GM21576 (cell line): ENCODE data around the gene INTS7.
A peak's percentile ranks its signal among the peaks of the same experiment; 100 is the strongest.

Experiments used
- ATAC-seq: cut with Tn5 transposase; IDR thresholded peaks from one replicate; pipeline ENCODE4 v1.9.1; 2021; ENCODE audit warnings: mild to moderate bottlenecking, moderate library complexity; ENCODE audit not compliant: unreplicated experiment

Gene INTS7, protein sequence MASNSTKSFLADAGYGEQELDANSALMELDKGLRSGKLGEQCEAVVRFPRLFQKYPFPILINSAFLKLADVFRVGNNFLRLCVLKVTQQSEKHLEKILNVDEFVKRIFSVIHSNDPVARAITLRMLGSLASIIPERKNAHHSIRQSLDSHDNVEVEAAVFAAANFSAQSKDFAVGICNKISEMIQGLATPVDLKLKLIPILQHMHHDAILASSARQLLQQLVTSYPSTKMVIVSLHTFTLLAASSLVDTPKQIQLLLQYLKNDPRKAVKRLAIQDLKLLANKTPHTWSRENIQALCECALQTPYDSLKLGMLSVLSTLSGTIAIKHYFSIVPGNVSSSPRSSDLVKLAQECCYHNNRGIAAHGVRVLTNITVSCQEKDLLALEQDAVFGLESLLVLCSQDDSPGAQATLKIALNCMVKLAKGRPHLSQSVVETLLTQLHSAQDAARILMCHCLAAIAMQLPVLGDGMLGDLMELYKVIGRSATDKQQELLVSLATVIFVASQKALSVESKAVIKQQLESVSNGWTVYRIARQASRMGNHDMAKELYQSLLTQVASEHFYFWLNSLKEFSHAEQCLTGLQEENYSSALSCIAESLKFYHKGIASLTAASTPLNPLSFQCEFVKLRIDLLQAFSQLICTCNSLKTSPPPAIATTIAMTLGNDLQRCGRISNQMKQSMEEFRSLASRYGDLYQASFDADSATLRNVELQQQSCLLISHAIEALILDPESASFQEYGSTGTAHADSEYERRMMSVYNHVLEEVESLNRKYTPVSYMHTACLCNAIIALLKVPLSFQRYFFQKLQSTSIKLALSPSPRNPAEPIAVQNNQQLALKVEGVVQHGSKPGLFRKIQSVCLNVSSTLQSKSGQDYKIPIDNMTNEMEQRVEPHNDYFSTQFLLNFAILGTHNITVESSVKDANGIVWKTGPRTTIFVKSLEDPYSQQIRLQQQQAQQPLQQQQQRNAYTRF

DNA sequence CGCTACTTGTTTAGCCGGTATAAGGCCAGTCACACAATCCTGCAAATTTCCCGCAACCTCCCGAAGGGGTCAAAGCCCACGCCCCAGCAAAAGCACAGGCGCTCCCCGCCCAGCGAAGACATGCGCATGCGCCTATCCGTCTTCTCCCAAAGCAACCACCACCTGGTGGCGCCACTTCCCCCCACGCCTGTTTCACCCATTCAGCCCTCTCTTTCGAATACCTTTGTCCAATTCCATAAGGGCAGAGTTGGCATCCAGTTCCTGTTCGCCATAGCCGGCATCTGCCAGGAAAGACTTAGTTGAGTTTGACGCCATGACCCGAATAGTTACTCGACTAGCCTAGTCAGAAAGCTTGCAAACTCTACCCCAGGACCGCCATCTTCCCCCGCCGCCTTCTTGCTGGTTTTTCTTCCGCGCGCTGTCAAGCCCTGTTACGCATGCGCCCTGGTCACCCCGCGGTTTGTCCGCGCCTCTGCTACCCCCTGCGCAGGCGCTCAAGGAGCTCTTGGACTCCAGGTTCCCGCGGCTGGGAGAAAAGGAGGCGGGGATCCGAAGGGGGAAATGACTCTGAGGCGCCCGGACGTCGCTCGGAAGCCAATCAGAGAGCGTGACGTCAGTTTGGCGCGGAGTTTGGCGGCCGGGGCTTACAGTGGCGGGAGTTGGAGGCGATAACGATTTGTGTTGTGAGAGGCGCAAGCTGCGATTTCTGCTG lies at the start of gene INTS7, which contains the start of gene DTL:
INTS7 (minus strand) TSS at position 435 of the 712 bp plus-strand sequence; CDS start at position 315, 120 bp downstream.
DTL (plus strand) TSS at position 626 of the 712 bp plus-strand sequence. CDS start 143 bp downstream, outside the sequence.
- ATAC-seq = peak; percentile 66

DNA sequence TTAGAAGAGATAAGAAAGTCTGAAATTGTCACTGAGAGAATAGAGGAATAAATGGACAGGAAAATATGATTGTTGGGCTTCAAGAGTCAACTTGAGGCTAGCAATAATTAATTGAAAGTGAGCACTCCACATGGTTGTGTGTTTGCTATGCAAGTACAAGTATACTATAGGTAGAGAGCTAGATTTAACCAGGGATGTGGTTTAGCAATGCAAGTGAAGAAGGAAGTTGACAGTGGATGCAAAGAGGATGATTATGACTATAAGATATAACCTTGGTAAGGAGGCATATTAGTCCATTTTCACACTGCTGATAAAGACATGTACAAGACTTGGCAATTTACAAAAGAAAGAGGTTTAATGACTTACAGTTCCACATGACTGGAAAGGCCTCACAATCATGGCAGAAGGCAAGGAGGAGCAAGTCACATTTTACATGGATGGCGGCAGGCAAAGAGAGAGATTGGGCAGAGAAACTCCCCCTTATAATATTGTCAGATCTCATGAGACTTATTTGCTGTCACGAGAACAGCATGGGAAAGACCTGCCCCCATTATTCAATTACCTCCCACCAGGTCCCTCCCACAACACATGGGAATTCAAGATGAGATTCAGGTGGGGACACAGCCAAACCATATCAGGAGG lies 47.5 kb upstream of the INTS7 start:
- ATAC-seq = no peak

DNA sequence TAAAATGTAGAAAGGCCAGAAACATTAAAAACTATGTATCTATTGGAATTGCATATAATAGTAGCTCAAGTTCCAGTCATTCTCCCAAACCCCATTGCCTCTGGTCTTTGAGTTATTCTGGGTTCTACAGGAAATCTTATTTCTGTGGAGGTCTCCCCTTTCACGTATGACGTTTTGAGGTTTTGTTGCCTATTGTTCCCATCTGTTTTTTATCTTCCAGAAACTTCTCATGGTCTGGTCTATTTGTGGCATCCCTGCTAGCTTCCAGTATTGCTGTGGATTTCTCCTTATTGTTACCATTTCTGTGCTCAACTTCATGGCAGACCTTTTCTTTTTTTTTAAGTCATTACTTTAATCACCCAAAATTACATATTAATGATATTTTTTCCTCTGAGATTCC lies 43.5 kb upstream of the INTS7 start:
- no peak for ATAC-seq

DNA sequence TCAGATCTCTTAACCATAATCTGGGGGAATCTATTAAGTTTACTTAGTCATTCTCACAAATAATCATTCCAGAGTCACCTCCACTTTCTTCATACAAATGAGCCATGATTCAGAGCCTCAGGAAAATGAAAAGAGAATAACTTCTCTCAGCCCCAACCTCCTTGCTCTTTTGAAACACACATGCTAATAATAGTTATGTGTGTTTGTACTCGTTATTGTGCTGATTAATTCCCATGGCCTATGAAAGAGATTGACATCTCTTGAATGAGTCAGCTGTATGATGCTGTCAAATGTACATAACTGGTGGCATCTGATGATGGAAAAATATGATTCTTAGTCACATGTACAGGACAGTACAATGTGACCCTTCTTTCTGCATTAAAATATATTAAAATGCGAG lies 41.7 kb upstream of the INTS7 start:
- no peak for ATAC-seq

DNA sequence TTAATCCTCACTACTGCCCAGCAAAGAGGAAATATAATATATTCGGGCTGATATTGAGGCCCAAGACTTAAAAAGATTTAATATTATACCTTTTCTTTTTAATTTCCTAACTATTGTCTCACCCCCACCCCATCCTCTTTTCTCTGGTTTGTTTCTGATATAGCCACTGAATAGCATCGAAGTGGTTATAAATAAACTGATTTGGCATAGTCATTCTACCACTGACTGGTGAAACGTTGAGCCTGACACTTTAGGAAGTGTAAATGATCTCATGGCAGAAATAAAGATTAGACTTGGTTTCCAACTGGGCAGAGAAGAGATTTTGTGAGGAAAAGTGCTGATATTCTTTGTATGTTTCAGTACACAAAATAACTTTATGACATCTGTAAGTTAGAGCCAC lies 39.5 kb upstream of the INTS7 start:
- no peak for ATAC-seq

DNA sequence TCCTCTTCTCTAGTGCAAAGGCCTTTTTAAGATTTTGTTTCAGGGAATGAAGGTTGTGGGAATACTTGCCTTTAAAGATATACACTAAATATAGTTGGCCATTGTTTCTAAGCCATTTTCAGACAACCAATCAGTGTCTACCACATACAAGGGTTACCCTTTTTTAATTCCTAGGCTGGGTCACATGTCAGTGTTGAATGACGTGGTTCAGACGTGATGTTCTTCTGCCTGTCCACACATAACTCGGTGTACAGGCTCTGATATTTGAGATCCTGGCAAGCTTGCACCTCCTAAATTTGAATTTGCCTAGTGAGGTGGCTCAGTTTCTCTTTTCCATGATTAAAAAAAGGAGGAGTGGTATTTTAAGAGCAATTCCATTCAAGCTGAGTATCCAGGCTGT lies 39.0 kb upstream of the INTS7 start:
- no peak for ATAC-seq

DNA sequence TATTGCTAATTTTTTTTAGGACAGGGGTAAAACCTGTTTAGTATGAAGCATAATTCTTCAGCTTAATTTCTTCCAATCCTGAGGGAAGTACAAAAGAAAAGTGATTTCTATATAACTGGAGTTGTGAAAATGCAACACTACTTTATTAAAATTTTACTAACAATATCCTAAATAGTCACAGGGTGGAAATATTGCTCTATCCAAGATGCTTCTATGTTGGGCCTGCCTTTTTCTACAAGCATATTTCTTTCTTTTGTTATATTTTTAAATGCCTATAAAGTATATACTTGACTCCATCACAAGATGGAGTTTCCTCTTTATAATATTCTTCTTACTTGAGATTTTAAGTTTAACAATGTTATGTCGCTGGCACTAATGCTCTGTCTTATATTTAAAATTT lies 38.1 kb upstream of the INTS7 start:
- no peak for ATAC-seq

DNA sequence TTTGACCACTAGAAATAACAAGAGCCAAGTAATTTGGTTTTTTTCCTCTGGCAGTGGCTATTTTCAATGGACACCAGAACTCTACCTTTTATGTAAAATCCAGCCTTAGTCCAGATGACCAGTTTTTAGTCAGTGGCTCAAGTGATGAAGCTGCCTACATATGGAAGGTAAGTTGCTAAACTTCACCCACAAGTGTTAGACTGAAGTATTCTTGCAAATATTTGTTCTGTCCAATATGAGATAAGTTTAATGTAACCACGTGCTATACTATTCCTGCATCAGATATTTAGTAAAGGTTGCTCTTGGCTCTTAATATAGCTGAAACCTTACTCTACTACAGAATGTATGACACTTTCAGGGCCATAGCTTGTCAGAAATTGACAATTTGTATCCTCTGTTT lies 36.7 kb upstream of the INTS7 start:
- ATAC-seq = no peak

DNA sequence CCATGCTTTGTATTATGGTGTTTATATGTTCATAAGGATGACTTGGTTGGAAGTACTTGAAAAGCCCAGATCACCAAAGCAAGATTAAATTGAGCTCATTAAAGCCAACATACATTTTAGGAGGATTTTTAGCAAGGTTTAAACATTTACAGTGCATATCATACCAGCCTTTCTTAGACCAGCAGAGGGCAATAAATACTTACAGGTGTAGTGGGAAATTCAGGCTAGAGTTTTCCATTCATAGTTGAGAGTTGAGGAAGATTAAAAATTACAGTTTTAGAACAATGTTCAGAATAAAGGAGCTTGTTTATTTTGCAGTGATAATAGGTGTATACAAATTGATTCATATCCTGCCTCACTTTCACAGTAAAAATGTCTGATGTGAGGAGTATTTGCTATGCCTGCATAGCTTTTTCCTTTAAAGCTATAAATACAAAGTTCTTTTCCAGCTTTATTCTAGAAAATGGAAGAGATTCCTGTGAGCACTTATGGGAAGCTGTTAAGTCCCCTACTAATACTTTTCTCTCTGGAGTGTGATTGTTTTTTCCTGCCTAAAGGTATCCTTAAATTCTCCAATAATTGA lies 35.5 kb upstream of the INTS7 start:
- no peak for ATAC-seq

DNA sequence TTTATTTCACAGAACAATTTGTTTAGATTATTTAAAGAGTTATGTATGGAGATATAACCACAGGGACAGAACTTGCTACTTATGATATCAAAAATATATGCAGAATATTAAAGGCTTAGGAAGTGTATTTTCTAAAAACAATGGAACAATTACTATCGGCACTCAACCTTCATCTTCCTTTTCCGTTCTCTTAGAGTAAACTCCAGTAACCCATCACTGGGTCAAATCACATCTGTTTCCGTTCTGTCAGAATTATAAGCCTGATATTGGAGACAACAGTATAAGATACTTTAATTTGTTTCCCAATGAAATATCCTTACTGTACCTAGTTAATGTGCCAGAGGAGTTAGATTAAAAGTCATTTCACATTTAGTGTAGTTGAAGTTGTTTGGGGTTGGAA lies 32.4 kb upstream of the INTS7 start:
- ATAC-seq = no peak

DNA sequence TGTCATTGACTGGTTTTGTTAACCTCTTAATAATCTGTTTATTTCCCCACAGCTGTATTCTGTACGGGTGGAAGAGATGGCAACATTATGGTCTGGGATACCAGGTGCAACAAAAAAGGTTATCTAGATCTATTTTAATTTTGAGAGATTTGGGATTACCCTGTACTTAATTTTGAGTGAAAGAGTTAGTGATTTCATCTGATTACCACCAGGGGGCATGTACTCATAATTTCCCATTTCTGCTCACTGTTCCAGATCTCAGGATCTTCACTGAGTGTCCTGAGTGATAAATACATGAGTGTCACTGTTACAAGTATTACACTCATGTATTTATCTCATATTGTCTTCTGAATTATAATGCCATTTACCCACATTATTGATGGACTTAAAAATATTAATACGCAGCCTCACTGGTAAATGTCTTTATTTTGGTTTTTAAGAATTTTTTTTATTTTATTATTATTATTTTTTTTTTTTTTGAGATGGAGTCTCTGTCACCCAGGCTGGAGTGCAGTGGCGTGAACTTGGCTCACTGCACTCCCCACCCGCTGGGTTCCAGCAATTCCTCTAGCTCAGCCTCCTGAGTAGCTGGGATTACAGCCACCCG lies 27.6 kb upstream of the INTS7 start:
- ATAC-seq = no peak

DNA sequence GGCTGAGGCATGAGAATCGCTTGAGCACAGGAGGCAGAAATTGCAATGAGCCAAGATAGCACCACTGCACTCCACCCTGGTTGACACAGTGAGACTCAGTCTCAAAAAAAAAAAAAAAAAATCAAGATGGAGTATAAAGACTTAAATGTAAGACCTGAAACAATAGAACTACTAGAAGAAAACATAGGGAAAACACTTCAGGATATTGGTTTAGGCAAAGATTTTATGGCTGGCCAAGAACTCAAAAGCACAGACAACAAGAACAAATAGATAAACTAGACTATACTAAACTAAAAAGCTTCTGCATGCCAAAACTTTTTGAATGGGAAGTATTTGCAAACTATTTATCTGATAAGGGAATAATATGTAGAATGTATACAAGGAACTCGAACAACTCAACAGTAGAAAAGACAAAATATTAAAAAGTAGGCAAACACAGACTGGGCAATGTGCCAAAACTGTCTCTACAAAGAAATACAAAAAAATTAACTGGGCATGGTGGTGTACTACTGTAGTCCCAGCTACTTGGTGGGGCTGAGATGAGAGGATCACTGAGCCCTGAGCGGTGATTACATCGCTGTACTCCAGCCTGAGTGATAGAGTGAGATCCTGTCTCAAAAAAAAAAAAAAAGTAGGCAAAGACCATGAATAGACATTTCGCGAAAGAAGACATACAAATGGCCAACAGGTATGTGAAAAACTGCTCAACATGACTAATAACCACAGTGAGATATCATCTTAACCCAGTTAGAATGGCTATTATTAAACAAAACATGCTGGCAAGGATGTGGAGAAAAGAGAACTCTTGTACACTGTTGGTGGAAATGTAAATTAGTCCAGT lies 25.5 kb upstream of the INTS7 start:
- no peak for ATAC-seq

DNA sequence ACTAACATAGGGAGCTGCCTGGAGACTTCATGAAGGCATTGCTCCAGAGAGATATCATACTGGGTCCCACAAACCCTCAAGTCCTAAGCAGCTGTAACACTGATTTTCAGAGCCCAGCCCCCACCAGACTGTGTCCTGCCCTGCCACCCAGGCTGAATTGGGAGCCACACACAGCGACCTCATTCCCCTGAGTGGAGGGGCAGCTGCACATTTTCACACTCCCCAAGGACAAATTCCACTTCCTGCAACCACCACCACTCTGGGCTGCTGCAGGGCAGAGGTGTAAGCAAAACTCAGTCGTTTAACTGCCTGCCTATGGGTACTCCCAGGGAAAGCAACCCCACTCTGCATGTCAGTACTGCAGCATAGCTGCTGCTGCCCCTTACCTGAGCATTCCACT lies 20.0 kb upstream of the INTS7 start:
- no peak for ATAC-seq

DNA sequence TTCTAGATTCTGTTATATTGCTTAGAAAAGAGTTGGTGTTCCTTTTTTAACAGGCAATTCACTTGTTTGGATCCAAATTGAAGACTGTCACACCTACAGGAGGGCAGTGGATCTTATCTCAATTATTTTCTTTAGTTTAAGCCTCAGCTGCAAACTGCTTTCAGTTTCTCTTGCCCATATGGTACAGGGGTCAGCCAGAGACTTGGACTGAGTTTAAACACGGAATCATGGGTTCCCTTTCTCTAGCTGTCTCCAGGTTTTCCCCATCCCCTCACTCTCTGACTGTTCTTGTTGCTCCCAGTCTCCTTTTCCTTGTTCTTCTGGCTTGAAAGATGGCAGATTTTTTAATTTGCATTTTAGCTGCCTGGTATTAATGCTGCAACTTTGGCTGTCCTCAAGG lies 18.6 kb upstream of the INTS7 start:
- no peak for ATAC-seq

DNA sequence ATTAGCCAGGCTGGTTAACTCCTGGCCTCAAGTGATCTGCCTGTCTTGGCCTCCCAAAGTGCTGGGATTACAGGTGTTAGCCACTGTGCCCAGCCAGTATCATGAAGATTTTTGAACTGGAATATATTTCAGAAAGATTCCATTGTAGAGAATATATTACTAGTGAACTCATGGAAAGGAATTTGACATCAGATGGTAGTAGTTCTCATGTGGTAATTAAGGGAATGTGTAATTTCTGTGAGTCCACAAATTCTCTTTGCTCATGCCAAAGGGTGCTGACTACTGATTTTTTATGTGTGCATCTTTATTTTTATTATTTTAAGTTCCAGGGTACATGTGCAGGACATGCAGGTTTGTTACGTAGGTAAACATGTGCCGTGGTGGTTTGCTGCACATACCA lies 10.6 kb upstream of the INTS7 start:
- no peak for ATAC-seq

DNA sequence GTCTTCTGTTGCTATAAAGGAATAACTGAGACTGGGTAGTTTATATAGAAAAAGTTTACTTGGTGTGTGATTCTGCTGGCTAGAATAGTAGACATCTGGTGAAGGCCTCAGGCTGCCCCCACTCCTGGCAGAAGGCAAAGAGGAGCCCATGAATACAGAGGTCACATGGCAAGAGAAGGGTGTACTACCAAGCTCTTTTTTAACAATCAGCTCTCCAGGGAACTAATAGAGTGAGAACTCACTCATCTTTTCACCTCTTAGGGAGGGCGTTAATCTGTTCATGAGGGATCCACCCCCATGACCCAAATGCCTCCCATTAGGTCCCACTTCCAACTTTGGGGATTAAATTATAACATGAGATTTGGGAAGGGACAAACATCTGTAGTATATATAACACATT lies 9.5 kb upstream of the INTS7 start:
- no peak for ATAC-seq

DNA sequence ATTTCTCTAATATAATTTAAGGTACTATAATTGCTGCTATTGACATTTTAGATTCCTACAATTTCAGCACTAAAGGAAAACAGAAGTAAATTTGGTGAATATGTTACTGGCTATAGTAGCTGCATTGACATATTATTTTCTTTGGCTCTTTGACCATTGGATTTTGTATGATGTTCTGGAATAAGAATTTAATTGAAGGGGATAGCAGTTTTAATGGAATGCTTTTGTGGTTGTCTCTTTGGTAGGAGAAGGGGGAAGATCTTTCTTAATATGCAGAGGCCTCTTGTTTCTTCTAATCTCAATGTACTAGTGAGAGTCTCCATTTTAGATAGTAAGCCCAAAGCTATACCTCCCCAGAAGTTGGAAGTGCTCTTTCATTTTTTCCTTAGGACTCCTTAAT lies 7.1 kb upstream of the INTS7 start:
- ATAC-seq = no peak

DNA sequence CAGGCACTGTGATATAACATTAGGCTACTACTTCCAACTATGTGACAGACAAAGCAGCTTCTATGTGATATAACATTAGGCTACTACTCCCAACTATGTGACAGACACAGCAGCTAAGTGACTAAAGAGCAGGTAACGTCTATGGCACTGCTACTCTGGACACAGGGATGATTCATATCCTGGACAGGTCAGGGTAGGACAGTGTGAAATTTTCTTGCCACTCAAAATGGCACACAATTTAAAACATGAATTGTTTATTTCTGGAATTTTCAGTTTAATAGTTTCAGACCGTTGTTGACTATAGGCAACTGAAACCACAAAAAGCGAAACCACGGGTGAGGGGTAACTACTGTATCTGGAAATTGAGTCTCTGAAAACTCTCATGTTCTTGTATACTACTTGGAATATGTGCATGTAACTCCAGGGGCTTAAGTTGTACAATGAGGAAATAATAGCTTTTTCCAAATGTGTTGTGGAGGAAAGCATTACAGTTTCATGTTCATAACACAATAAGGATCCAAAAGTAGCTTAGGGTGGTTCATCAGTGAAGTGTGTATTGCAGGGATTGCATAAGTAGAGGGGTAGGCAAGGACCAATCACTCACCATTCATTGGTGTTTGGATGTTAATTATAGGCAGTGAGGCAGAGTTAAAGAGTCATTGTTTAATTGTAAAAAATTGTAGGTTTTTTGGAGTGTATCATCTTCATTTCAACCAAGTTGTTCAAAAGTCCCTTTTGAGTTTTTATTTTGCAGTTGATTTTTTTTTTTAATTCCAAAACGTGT lies 5.5 kb upstream of the INTS7 start:
- ATAC-seq = no peak
